Measurements from ENCODE around the gene PLEKHB2.
"Not testable (repeated sequence)": the region's sequence is repeated elsewhere in the genome, so short reads cannot be mapped to it uniquely, and the experiment has no call there.

Gene PLEKHB2, protein sequence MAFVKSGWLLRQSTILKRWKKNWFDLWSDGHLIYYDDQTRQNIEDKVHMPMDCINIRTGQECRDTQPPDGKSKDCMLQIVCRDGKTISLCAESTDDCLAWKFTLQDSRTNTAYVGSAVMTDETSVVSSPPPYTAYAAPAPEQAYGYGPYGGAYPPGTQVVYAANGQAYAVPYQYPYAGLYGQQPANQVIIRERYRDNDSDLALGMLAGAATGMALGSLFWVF

DNA sequence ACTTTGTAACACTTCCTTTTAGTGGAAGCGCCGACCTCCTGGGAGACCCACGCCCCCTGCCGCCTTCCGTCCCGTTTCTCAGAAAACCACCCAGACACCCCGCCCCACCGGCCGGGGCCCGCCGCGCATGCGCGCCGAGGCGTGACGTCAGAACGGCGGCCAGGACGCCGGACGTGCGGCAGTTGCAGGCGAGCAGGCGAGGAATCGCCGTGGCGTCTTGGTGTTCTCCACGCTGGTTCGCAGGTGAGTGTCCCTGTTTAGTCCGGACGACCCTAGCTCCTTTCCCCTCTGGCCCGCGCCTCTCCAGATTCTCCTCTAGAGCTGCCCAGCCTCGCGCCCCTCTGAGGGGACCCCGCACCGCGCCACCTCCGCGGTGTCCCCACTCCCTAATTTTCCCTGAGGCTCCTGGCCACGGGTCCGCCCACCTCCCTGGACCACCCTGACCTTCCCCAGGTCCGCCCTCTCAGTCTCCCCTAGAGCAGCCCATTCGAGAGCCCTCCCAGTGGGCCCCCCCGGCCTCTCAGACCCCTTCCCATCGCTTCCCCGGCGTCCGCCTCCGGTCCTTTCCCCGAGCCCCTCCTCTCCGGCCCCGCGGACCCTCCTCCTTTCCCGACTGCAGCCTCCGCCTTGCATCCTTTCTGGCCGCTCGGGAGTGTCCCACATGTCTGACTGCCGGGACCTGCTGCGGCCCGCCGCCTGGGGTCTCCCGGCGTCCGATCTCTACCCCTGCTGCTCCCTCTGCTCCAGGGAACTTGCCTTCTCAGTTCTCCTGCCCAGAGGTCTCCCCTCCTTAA, at the start of gene PLEKHB2:
TSS of gene PLEKHB2 (plus strand) at position 181 of the 794 bp plus-strand sequence. CDS start 15,606 bp downstream, outside the sequence.
- in situ Hi-C loops (cut with HindIII; ENCODE audit: low sequenced_read_pairs), result no loop called here

DNA sequence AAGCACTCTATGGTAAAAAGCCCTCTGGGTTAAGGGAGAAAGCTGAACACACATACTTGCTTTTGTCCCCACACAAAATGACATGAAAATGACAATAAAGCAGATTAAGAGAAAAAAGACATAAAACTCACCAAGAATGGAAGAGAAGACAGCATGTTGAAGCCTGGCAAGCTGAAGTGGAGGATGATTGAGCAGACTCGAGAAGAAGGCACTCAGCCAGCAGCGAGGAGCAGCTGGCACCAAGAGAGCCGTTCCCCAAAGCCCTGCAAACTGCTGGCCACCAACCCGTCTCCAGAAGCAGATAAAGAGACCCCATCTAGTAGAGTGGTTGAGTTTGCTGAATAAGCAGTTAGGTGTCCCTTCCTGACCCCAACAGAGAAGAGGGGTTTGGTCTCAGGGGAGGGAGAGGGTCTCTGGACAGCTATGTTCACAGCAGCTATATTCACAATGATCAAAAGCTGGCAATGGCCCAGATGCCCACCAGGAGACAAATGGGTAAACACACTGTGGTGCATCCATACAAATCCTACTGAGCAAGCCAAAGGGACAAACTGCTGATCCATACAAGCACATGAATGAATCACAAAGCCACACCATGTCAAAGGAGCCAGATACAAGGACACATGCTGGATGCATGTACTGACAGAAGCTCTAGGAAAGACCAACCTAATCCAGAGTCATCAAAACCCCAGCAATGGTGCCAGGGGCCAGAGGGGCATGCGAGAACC, 48.8 kb upstream of the PLEKHB2 start:
- in situ Hi-C loops (cut with HindIII; ENCODE audit: low sequenced_read_pairs), result no loop called here

DNA sequence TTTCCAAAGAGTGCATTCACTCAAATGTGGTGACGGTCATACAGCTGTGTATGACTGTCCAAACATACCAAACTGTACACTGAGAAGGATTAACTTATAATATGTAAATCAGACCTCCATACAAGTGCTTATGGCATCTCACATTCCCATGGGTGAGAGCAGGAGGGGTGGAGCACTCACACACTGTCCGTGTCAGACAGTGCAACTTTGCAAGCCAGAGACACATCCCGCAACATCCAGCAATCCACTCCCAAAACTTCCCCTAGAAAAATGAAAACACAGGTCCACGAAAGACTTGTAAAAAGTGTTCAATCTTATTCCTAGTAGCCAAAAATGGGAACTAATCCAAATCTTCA, 48.2 kb upstream of the PLEKHB2 start:
- in situ Hi-C loops (cut with HindIII; ENCODE audit: low sequenced_read_pairs), result no loop called here

DNA sequence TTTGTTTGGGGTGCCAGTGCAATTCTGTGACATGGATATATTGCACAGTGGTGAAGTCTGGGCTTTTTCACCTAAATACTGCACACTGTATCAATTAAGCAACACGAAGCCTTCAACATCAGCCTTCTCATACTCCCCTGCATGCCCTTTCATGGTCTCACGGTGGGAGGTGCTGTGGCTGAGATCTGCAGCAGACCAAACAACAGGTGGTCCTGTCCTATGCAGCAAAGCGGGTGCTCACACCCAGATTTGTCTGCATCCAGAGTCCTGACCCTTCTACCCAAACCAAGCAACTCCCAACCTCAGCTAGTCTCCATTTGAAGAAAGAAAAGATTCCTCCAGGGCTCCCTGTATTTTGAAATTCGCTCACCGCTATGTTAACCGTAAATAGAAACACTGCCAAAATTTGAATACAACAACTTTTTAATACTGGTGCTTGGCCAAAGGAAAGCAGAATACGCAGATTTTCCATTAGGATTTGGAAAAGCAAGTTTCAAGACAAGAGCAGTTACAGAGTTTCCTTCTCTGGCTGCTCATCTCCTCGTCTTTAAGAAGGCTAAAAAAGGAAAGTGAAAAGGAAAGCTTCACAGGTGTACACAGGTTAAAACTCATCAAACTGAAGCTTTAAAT, 46.8 kb upstream of the PLEKHB2 start:
- in situ Hi-C loops (cut with HindIII; ENCODE audit: low sequenced_read_pairs), result no loop called here

DNA sequence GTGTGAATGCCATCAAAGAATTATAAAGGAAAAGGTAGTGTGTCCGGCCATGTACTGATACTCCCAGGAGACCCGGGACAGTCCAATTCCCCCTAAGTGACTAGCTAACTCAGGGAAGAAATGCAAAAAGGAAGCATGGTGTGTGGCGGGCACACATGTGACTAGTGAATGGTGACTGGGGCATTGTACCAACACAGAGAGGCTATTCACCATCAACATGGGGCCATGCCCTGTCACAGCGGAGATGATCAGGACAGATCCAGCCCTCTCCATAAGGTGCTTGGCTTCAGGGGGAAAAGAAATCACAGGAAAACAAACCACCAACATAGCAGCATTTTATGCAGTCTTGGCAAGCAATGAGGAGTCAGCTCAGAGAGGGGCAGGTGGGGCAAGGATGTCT, 46.2 kb upstream of the PLEKHB2 start:
- in situ Hi-C loops (cut with HindIII; ENCODE audit: low sequenced_read_pairs), result no loop called here

DNA sequence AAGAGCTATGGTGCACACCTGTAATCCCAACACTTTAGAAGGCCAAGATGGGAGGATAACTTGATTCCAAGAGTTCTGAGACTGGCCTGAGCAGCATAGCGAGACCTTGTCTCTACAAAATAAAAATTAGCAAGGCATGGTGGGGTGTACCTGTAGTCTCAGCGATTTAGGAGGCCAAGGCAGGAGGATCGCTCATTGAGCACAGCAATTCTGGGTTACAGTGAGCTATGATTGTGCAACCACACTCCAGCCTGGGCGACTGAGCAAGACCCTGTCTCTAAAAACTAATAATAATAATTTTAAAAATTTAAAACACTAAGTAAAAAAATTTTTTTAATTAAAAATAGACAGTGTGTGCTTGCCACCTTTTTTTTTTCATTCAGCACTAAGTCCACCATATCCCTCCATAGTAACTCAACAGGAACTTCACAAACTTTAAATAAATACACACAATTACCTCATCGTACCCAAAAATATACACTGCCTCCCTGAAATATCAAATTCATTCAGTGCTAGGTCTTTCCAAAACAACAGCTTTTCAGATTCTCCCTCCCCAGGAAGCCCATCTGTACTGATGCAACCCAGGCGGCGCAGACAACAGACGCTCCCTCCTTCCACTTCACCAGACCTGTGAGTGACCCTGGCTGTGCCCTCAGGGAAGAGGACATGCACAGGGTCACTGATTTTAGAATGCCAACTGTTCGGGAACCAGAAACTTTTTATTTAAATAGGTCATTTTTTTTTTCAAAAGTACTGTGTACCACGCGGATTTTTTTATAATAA, 41.4 kb upstream of the PLEKHB2 start:
- in situ Hi-C loops (cut with HindIII; ENCODE audit: low sequenced_read_pairs), result no loop called here

DNA sequence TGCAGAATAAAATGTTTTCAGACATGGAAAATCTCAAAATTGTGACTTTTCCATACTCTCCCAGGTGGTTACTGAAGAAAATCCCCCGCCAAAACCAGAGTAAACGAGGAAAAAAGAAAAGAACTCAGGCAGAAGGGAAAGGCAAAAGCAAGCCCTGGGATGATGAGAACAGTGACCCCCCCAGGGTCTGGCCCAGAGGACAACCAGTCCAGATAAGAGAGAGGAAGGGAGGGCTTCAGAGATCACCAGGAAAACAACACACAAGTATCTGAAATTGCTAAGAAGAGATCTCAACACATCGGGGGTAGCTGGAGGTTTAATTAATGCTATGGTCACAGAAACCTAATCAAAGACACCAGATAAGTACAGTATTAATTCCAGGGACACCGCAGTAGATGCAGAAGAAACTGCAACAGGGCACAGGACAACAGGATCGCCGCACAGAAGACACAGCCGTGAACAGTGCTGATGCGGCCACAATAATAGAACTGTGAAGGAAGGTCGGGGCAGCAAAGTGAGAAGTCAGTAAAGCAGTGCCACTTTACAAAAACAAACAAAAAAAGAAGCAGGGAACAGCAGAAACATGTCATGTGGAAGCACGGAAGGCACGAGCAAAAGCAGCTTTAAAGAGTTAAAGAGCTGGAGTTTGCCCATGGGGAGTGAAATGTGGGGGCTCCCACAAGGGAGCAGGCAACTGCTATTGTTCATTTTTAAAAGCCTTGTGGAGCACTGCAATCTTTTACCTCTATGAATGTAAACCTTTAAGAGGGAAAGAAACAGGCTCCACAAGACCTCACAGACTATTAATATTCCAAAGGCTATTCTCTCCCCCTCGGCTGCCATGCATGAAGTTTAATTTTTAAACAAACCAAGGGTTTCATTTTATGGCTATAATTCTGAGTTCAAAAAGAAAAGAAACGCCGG, 40.3 kb upstream of the PLEKHB2 start:
- in situ Hi-C loops (cut with HindIII; ENCODE audit: low sequenced_read_pairs), result no loop called here

DNA sequence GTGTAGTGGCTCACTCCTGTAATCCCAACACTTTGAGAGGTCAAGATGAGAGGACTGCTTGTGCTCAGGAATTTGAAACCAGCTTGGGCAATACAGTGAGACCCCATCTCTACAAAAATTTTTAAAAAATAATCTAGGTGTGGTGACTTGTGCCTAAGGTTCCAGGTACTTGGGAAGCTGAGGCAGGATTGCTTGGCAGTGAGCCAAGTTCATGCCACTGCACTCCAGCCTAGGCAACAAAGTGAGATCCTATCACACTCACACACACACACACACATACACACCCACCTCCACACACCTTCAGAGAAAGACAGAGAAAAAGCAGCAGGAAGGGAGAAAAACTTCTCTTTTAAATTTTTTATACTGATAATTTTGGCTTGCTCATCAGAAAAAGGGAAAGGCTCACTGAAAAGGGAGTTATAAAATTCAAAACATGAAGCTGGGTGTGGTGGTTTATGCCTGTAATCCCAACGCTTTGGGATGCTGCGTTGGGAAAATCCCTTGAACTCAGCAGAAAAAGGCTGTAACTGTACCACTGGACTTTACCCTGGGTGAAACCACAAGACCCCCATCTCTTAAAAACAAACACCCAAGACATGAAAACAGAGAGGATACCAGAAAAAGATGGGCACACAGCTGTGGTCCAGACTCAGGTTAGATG, 37.5 kb upstream of the PLEKHB2 start:
- in situ Hi-C loops (cut with HindIII; ENCODE audit: low sequenced_read_pairs), result no loop called here

DNA sequence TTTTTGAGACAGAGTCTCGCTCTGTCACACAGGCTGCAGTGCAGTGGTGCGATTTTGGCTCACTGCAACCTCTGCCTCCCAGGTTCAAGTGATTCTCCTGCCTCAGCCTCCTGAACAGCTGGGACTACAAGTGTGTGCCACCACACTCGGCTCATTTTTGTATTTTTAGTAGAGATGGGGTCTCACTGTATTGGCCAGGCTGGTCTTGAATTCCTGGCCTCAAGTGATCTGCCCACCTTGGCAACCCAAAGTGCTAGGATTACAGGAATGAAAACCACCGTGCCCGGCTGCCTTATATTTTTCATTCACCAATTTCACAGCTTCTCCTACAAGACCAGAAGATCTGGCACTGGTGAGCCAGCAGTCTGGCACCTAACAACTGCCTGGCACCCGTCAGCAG, 37.0 kb upstream of the PLEKHB2 start:
- in situ Hi-C loops (cut with HindIII; ENCODE audit: low sequenced_read_pairs), result not testable (repeated sequence)

DNA sequence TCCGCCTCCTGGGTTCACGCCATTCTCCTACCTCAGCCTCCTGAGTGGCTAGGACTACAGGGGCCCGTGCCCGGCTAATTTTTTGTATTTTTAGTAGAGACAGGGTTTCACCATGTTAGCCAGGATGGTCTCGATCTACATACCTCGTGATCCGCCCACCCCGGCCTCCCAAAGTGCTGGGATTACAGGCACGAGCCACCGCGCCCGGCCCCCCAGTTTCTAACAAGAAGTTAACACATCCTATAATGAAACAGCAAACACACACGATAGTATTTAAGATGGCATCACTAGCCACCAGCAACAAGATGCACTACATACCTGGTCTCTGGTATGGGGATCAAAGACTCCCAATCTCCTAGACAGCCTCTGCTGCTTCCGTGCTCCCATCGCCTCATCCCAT, 29.6 kb upstream of the PLEKHB2 start:
- in situ Hi-C loops (cut with HindIII; ENCODE audit: low sequenced_read_pairs), result not testable (repeated sequence)

DNA sequence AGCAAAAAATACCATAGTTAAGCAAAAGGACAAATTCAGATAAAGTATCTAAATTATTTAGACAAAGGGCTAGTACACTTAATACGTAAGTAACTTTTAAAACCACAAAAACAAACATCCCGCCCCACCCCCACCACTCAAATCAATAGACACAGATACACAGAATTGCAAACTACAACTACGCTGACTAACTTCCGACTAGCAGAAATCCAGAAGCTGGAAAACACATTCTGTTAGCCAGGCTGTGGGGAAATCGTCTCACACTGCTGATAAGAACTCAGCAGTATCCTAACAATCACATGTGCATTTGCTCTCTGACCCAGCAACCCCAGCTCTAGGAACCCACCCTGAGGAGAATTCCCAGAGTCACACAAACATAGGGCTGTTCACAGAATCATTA, 28.4 kb upstream of the PLEKHB2 start:
- in situ Hi-C loops (cut with HindIII; ENCODE audit: low sequenced_read_pairs), result no loop called here

DNA sequence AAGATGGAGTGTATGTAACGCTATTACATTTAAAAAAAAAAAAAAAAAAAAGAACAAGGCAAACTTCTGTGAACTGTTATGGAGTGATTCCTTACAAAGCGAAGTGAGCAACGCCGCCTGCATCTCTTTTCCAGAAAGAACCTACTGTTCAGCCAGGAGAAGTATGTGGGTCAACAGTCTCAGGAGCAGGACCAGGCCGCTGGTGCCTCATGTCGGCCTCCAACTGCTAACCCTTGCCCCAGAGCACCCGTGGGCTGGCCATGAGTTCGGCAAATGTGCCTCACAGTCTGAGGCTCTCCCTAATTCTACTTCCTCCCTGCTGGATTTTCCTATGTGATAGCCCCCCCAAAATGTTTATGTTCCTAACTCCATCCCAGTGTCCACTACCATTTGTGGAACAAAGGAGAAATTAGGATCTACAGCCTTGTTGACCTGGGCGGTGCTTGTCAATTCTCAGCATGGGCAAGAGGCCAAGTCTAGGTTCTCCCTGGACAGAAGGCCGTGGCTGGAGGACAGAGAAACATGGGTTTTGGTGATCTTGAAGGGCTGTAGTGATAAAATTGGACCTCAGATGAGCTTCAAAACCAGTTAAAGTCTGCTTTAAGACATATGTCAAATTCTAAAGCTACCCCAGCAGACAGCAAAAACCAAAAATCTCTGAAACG, 27.8 kb upstream of the PLEKHB2 start:
- in situ Hi-C loops (cut with HindIII; ENCODE audit: low sequenced_read_pairs), result no loop called here

DNA sequence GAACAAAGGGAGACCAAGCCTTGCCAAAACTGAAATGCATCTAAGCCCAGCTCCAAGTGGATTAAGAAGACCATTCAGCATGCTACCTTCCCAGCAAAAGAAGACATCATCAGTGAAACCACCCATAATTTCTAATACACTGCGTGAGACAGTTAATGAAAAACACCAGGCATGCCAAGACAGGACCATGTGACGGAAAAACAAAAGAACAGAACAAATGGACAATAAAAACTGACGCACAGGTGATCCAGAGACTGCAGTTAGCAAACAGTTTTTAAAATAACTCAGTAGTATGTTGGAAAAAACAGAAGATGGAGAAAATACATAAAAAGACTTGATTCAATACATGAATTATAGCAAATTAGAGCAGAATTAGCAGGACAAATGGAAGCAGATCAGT, 27.2 kb upstream of the PLEKHB2 start:
- in situ Hi-C loops (cut with HindIII; ENCODE audit: low sequenced_read_pairs), result no loop called here

DNA sequence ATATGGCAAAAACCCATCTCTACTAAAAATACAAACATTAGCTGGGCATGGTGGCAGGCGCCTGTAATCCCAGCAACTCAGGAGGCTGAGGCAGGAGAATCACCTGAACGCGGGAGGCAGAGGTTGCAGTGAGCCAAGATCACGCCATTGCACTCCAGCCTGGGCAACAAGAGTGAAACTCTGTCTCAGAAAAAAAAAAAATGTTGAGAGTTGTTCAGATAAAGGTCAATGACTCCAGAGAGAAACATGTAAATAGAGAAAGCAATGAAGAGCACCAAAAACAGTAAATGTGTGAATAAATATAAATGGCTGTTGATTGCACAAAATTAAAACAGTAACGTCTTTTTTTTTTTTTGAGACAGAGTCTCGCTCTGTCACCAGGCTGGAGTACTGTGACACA, 25.2 kb upstream of the PLEKHB2 start:
- in situ Hi-C loops (cut with HindIII; ENCODE audit: low sequenced_read_pairs), result not testable (repeated sequence)

DNA sequence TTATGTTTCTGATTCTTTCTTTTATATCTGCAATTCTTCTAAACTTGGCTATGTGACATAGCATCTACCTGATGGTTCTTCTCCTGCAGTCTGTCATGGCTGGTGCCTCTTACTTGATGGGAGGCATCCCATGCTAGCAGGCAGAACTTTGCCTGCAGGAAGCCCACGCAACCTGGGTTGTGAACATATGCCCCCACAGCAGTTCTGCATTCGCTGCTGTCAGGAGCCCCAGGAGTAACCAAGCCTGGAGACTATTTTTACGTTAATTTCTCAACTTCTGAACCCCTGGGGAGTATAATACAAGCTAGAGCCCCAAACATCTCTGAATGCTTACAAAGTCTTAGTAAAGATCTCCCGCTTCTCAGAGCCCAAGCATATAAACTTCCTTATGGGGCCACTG, 23.9 kb upstream of the PLEKHB2 start:
- in situ Hi-C loops (cut with HindIII; ENCODE audit: low sequenced_read_pairs), result no loop called here

DNA sequence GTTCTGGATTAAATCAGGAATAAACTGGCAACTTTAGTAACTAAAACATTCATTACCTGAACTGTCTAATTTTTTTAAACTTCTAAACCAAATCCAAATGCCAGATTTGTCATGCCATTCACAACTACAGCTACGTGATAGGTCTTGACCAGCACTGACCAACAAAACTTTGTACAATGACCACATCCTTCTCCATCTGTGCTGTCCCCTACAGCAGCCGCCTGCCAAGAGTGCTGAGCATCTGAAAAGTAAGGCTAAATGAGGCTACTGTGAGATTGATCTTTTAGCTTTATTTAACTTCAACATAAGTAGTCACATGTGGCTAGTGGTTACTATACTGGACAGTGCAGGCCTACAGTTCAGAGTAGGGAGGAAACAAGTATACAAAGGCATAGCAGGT, 19.5 kb upstream of the PLEKHB2 start:
- in situ Hi-C loops (cut with HindIII; ENCODE audit: low sequenced_read_pairs), result no loop called here

DNA sequence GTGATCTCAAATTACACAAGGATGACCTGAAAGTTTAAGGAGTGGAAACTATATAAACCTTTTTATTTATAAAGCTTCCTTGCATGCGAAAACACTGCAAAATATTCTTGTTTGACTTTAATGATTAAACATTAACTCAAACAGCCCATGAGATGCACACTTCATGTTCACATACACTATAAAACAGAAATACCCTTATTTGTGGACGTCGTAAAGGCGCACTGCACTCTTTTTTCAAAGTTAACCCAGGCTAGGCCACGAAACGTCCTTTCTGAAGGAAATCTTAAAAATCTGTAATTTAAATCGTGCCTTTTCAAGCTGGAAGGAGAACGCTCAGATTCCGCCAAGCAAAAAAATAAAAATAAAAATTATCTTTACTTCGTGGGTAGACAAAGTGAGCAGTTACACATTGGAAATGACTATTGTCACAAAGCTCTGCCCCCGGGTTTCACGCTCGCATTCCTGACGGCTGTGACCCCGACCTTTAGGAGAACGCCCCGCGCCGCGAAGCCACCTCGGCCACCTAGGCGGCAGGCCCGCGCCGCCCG, 12.6 kb upstream of the PLEKHB2 start:
- in situ Hi-C loops (cut with HindIII; ENCODE audit: low sequenced_read_pairs), result no loop called here

DNA sequence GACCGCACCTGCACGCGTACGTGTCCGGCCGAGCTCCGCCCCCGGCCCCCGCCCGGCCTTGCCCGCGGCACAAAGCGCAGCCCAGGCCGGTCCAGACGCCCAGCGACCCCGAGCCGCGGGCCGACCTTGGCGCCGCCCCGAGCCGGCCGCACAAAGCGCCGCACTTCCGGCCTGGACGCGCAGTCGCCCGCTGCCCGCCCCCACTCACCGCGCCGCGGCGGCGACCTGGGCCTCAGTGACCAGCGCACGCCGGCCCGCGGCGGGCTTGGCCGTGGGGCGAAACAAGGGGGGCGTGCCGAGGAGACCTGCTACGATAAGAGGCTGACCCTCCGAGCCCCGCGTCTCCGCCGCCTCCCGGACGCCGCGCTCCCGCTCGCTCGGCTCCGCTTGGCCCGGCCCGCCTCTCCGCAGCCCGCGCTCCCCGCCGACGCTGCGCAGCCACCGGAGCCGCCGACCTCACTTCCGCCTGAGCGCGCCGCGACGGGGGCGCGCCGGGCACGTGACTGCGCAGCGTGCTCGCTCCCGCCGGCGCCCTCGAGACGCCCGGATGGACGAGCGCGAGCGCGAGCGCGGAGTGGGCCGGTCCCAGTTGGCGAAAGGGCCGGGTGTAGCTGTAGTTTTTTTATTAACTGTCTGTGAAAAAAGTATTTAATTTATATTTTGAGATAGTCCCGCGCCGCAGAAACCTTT, 12.0 kb upstream of the PLEKHB2 start, which contains the start of gene FAM168B:
TSS of gene FAM168B (minus strand) at position 455 of the 690 bp plus-strand sequence. CDS start 10,814 bp downstream, outside the sequence.
- in situ Hi-C loops (cut with HindIII; ENCODE audit: low sequenced_read_pairs), result no loop called here
